GM19193 (cell line): ENCODE measurements around the gene CSTB.

Experiments
- POLR2A ChIP-seq: IDR thresholded peaks from 4 replicates; pipeline ENCODE4 v1.6.1; 2011; ENCODE audit not compliant: insufficient read depth, insufficient read length; ENCODE audit errors: extremely low read depth

The CSTB gene

GRCh38 chr21:43767984-43768867 lies 7.9 kb downstream of the CSTB start:
- no peak for TF ChIP-seq POLR2A

GRCh38 chr21:43767498-43767983 lies 8.6 kb downstream of the CSTB start:
- TF ChIP-seq POLR2A = no peak

GRCh38 chr21:43766734-43767497 lies 9.2 kb downstream of the CSTB start:
- TF ChIP-seq POLR2A = no peak

GRCh38 chr21:43764576-43765495 lies 11.3 kb downstream of the CSTB start:
- TF ChIP-seq POLR2A = no peak

GRCh38 chr21:43763901-43764523 lies 12.1 kb downstream of the CSTB start:
- TF ChIP-seq POLR2A = no peak

GRCh38 chr21:43762303-43763128 lies 13.6 kb downstream of the CSTB start:
- TF ChIP-seq POLR2A = no peak

GRCh38 chr21:43761886-43762285 lies 14.2 kb downstream of the CSTB start:
- no peak for TF ChIP-seq POLR2A

GRCh38 chr21:43760391-43760958 lies 15.6 kb downstream of the CSTB start:
- no peak for TF ChIP-seq POLR2A

- TF ChIP-seq POLR2A = no peak
These were observed 16.5 kb downstream of the CSTB start for GRCh38 chr21:43759651-43760050.

- no peak for TF ChIP-seq POLR2A
These were observed 17.3 kb downstream of the CSTB start for GRCh38 chr21:43758811-43759210.

GRCh38 chr21:43758111-43758641 lies 17.9 kb downstream of the CSTB start:
- no peak for TF ChIP-seq POLR2A

GRCh38 chr21:43757601-43758000 lies 18.5 kb downstream of the CSTB start:
- TF ChIP-seq POLR2A = no peak
